NT2/D1 (cell line): ENCODE data around the gene PCYT1A.

Source experiments
- SUZ12 ChIP-seq: IDR thresholded peaks from 2 replicates; pipeline ENCODE4 v1.6.1; 2011; ENCODE audit not compliant: insufficient read length, insufficient read depth; ENCODE audit errors: extremely low read depth
- YY1 ChIP-seq: IDR thresholded peaks from 2 replicates; pipeline ENCODE4 v1.6.1; 2011; ENCODE audit not compliant: insufficient read length, insufficient read depth
- ZNF274 ChIP-seq: IDR thresholded peaks from 2 replicates; pipeline ENCODE4 v1.6.1; 2011; ENCODE audit warnings: mild to moderate bottlenecking, low read depth, low read length

- no peak for TF ChIP-seq ZNF274
- no peak for TF ChIP-seq YY1
- TF ChIP-seq SUZ12 = no peak
Observed at GRCh38 chr3:196255776-196256175, 31.8 kb downstream of the PCYT1A start.
